Activated CD4-positive, alpha-beta memory T cell treated with anti-CD3 and anti-CD28 coated beads for 36 hours (primary cell): Measurements from ENCODE around the gene OXER1. TPM values are rescaled to one million over a fixed set of nuclear protein-coding genes. Genes with fewer than 3 reads are reported as not detected.
A peak's percentile ranks its signal among the peaks of the same experiment; 100 is the strongest.

Source experiments
- CTCF ChIA-PET: fragments of 350-600 bp; sonication (Branson Sonifier 250); formaldehyde crosslinking; loops from one replicate; lab custom pipeline; 2021; ENCODE audit warnings: antibody characterized with exemption, inconsistent platforms; lab: Charles Lee
- POLR2A ChIA-PET: fragments of 350-600 bp; sonication (Branson Sonifier 250); formaldehyde crosslinking; loops from one replicate; lab custom pipeline; 2021; ENCODE audit warnings: antibody characterized with exemption; lab: Charles Lee
- DNase-seq: peaks from one replicate; pipeline ENCODE4 v3.0.0-alpha.2; 2020
- H3K27ac Mint-ChIP-seq: one replicate; pipeline ENCODE4 v1.8.0; 2021; ENCODE audit warnings: mixed read lengths
- H3K27me3 Mint-ChIP-seq: one replicate; pipeline ENCODE4 v1.8.0; 2021; ENCODE audit warnings: mixed read lengths
- H3K36me3 Mint-ChIP-seq: one replicate; pipeline ENCODE4 v1.8.0; 2021; ENCODE audit warnings: mixed read lengths
- H3K4me1 Mint-ChIP-seq: one replicate; pipeline ENCODE4 v1.8.0; 2021; ENCODE audit warnings: low read depth, mixed read lengths
- H3K4me3 Mint-ChIP-seq: one replicate; pipeline ENCODE4 v1.8.0; 2021; ENCODE audit warnings: mild to moderate bottlenecking, mixed read lengths
- H3K9me3 Mint-ChIP-seq: one replicate; pipeline ENCODE4 v1.8.0; 2021; ENCODE audit warnings: mixed read lengths
- intact Hi-C: fragments of 100-400 bp; cut with micrococcal nuclease; formaldehyde crosslinking; loops from one replicate; pipeline ENCODE4 v1.15.1; 2023
- total RNA-seq, 2 experiments: library from RNA; stranded (reverse); gene quantifications; one replicate each; pipeline ENCODE4 v1.2.3, GENCODE V29; 2021

The OXER1 gene, protein sequence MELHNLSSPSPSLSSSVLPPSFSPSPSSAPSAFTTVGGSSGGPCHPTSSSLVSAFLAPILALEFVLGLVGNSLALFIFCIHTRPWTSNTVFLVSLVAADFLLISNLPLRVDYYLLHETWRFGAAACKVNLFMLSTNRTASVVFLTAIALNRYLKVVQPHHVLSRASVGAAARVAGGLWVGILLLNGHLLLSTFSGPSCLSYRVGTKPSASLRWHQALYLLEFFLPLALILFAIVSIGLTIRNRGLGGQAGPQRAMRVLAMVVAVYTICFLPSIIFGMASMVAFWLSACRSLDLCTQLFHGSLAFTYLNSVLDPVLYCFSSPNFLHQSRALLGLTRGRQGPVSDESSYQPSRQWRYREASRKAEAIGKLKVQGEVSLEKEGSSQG
- total RNA-seq, result not detected

DNA sequence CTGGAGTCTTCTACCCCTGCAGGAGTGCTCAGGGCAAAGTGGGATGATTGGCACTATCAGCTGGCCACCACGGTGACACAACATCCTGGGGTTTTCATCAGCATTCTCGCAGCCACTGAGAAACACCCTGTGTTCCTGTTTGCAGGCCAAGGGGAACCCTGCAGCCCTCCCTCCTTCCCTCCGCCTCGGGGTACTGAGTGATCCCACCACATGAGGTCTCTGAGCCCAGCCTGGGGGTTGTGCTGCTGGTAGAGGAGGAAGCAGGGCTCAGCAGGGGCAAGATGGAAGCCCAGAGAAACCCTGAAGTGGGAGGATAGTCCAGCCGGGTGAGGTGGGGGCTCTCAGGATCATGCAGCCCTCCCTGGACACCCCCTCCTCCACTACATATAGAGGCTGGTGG, at the start of gene OXER1:
Gene OXER1, minus strand, starts transcription at position 40 of the 400 bp plus-strand sequence. CDS start 73 bp downstream, outside the sequence.
- no peak for DNase-seq
- Mint-ChIP-seq H3K4me3 (no peak within 1 kb of the TSS), H3K9me3 (no peaks in the 10 kb centered on the region), H3K4me1 (no peaks in the 10 kb centered on the region), H3K36me3 (no peaks in the 10 kb centered on the region), H3K27me3 (no peaks in the 10 kb centered on the region), H3K27ac (no peak within 1 kb of the TSS)
- POLR2A ChIA-PET, result no interaction called here
- intact Hi-C loops, result no loop called here
- CTCF ChIA-PET, result no interaction called here

DNA sequence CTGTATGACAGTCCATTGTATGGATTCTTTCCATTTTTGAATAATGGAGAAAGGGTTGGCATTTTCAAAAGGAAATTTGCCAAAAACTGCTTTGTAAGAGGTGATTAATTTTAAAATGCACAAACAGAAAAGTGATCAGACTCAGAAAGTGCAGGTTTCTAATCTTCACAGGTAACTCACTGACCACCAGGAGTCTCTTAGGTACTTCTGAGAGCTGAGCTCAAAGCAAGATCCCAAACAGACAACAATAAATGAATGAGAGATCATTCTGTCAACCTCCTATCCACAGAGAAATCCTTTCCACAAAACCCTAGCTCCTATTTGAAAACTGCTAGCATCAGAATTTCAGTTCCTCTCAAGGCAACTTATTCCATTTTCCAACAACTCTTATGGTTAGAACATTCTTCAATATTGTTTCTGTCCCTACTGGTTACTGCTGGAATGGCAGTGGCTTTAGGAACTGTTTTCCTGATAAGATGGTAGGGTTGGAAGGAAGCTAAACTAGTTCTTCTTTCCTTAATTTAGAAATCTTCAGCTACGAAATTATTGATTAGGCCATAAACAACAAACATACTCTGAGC, 49.1 kb upstream of the OXER1 start:
- DNase-seq, result no peak
- ChIA-PET POLR2A (no interaction called here), CTCF (interaction anchor here (0.6 to 7.4 kb wide), 5 partner anchors 10 to 672 kb away, joined by 3 to 43 read pairs (median 3); no protein-coding TSS in a partner anchor)
- Mint-ChIP-seq H3K9me3 (no peaks in the 10 kb centered on the region), H3K27ac (peak overlapping the region; percentile 33), H3K4me1 (peaks cover 12% of the 10 kb centered on the region), H3K27me3 (peaks cover 1% of the 10 kb centered on the region), H3K4me3 (no peak overlapping the region), H3K36me3 (peaks cover 6% of the 10 kb centered on the region)
- intact Hi-C loops, result loop anchor here (5.0 kb wide), 1 partner anchor 246 kb away; the partner anchor contains the start of gene MTA3

DNA sequence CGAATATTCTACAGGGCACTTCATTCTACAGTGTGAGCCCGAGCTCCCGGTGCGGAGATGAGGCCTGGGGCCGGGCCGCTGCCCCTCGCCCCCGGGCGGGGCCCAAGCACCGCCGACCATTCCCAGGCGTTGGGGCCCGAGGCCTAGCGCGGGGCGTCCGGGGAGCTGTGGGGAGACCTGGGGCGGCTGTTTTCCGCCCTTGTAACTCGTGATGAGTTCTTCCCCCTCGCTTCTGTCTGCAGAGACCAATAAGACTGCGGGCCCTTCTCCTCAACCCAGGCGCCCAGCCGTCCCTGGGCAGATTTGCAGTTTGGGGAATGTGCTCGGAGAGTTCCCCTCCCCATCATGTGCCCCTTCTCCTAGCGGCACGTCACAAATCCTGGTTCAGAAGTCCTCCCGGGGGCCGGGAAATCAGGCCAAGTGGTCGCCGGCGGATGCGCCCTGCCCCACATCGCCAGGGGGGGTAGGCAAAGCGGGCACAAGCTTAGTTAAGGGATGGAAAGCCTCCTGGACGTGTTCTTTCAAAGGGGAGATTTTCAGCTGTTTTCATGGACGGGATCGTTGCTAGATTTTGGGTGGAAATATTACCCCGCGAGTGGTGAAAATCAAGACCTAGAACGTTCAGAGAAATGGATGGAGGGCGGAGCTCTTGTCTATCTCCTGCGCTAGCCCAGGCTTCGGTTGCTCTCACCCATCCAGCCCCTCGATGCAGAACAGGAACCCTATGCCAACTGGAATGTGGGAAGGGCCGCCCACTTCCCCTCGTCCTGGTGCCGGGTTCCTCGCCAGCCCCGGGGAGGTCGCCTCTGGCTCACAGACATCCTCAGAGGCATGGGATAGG, 47.3 kb upstream of the OXER1 start:
- Mint-ChIP-seq H3K27ac (peak overlapping the region; percentile 100), H3K36me3 (peaks cover 6% of the 10 kb centered on the region), H3K9me3 (no peaks in the 10 kb centered on the region), H3K4me1 (peaks cover 12% of the 10 kb centered on the region), H3K27me3 (peaks cover 1% of the 10 kb centered on the region), H3K4me3 (peak overlapping the region; percentile 95)
- ChIA-PET POLR2A (interaction anchor here (1.3 to 2.8 kb wide), 10 partner anchors 8 to 785 kb away, joined by 3 to 19 read pairs (median 6); partner anchors contain the start of genes HAAO, THADA and ZFP36L2), CTCF (interaction anchor here (0.6 to 7.4 kb wide), 6 partner anchors 15 to 317 kb away, joined by 3 to 43 read pairs (median 4); partner anchors contain the start of gene KCNG3)
- intact Hi-C loops, result loop anchor here (1.0 to 5.0 kb wide), 4 partner anchors 244 to 450 kb away; partner anchors contain the start of genes COX7A2L, MTA3 and ZFP36L2
- DNase-seq, result peak; percentile 58

DNA sequence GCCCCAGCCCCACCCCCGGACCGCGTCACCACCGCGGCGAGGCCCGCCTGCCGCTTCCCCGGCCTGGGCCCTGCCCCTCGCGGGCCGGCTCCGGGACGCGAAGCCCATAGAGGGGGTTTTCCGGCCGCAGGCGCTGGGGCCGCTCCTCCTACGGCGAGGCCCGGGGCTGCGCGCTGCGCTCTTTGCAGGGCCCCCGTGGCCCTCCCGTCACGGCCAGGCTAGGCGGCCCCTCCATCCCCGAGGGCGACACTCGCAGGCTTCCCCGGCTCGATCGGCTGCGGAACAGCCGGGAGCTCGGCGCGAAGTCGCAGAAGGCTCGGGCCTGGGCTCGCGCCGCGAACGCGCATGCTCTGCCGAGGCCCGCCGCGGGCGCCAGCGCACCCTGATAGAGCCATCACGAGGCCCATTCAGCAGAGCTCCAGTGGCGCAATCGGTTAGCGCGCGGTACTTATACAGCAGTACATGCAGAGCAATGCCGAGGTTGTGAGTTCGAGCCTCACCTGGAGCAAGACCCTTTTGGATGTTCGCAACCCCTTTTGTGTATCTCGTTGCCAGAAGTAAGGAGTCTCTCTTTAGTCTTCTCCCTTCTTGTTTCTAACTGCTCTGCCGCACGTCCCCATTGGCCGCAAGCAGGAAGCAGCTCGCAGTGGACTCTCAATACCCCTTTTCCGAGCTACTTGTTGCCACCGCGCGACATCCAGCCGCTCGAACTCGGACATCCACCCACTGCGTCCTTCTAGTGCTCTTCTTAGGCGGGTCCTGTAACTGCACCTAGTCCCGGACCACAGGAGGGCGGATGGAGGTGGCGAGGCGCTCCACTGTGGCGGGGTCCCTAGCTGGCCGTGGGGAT, 46.4 kb upstream of the OXER1 start:
- H3K9me3 Mint-ChIP-seq, result no peaks in the 10 kb centered on the region
- CTCF ChIA-PET, result interaction anchor here (0.6 to 7.4 kb wide), 5 partner anchors 16 to 147 kb away, joined by 3 to 43 read pairs (median 5); no protein-coding TSS in a partner anchor

DNA sequence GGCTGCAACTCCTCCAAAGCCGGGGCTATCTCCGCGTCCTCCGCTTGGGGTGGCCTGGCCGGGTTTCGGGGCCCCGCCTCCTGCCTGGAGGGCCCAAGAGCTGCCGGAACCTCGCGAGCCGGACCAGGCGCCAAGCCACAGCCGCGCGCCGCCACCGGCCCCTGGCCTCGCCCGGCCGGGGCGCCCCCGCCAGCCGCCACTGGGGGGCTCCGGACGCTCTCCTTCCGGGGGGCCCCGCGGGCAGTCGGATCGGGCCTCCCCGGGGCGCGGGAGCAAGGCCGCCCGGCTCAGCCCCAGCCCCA, 45.8 kb upstream of the OXER1 start:
- Mint-ChIP-seq H3K36me3 (peaks cover 6% of the 10 kb centered on the region), H3K27ac (peak overlapping the region; percentile 78), H3K9me3 (no peaks in the 10 kb centered on the region), H3K4me1 (peaks cover 12% of the 10 kb centered on the region), H3K27me3 (peaks cover 4% of the 10 kb centered on the region), H3K4me3 (peak overlapping the region; percentile 74)
- CTCF ChIA-PET, result interaction anchor here (1.4 to 7.4 kb wide), 3 partner anchors 15 to 147 kb away, joined by 4 to 43 read pairs (median 5); no protein-coding TSS in a partner anchor
- POLR2A ChIA-PET, result interaction anchor here (0.9 to 2.8 kb wide), 9 partner anchors 9 to 786 kb away, joined by 3 to 19 read pairs (median 4); partner anchors contain the start of genes HAAO and THADA
- DNase-seq, result peak; percentile 76
- intact Hi-C loops, result loop anchor here (1.0 to 5.0 kb wide), 4 partner anchors 242 to 448 kb away; partner anchors contain the start of genes COX7A2L, MTA3 and ZFP36L2

More for the DNA sequence above, 46.4 kb upstream of the OXER1 start:
- intact Hi-C loops, result loop anchor here (1.0 to 5.0 kb wide), 4 partner anchors 243 to 449 kb away; partner anchors contain the start of genes COX7A2L, MTA3 and ZFP36L2
- Mint-ChIP-seq H3K4me3 (peak overlapping the region; percentile 95), H3K36me3 (peaks cover 6% of the 10 kb centered on the region), H3K27me3 (peaks cover 4% of the 10 kb centered on the region), H3K4me1 (peaks cover 12% of the 10 kb centered on the region), H3K27ac (peak overlapping the region; percentile 100)
- POLR2A ChIA-PET, result interaction anchor here (0.9 to 2.8 kb wide), 13 partner anchors 9 to 786 kb away, joined by 3 to 19 read pairs (median 4); partner anchors contain the start of genes HAAO, THADA and ZFP36L2
- DNase-seq, result peak; percentile 97

DNA sequence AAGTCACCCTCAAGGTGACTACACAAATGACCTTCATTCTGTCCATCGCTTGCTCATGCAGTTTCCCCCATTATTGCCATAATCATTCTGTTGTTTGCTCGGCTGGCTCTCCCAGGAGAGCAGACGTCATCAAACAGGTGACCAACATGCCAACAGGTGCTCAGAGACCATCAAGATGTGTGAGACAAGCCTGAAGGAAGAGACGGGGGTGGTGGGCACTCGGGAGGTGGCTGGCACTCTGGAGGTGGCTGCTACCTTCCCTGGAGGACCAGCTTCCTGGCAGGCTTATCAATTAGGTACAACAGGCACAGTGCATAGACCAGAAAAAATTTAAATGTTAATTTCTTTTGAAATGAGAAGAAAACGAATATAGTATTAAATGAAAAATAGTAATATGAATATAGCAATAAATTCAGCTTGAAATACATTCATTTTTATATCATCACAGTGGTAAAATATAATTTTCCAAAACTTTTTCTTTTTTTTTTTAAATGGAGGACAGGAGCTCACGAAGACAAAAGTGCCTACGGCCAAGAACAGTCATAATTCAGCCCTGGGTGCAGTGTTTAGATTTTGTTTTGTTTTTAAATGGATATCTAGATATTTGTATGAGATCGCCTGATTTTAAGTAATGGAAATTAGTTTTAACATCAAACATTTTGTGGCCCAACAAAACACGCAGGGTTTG, 45.3 kb upstream of the OXER1 start:
- POLR2A ChIA-PET, result interaction anchor here (1.1 to 2.8 kb wide), 4 partner anchors 9 to 418 kb away, joined by 3 to 19 read pairs (median 6); partner anchors contain the start of gene HAAO
- peak overlapping the region; percentile 74 for H3K4me3 Mint-ChIP-seq
- peak overlapping the region; percentile 78 for H3K27ac Mint-ChIP-seq

DNA sequence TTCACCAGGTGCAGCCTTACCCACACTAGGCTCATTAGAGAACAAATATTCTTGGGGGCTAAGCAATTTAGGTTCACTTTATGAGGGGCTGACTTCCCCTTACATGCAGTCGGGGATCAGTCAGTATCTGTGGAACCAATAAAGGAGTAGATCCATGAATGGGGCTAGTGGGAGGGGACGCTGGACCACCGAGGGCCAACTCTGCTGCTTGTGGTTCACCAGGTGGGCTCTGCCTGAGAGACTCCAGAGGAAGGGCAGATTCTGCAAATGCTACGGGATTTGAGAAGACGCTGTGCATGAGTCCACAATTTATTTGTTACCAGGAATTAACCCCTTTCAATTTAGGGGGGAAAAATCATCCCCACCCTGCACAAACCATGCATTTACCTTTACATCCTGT, 44.4 kb upstream of the OXER1 start:
- H3K27ac Mint-ChIP-seq, result no peak overlapping the region
- ChIA-PET CTCF (no interaction called here), POLR2A (no interaction called here)
- peaks cover 12% of the 10 kb centered on the region for H3K4me1 Mint-ChIP-seq
- peaks cover 4% of the 10 kb centered on the region for H3K27me3 Mint-ChIP-seq
- DNase-seq, result no peak
- no peaks in the 10 kb centered on the region for H3K9me3 Mint-ChIP-seq
- intact Hi-C loops, result no loop called here
- H3K4me3 Mint-ChIP-seq, result peak overlapping the region; percentile 32
- peaks cover 6% of the 10 kb centered on the region for H3K36me3 Mint-ChIP-seq

More for the DNA sequence above, 45.3 kb upstream of the OXER1 start:
- H3K9me3 Mint-ChIP-seq, result no peaks in the 10 kb centered on the region
- peaks cover 4% of the 10 kb centered on the region for H3K27me3 Mint-ChIP-seq
- CTCF ChIA-PET, result interaction anchor here (7.4 kb wide), 1 partner anchor 20 kb away, joined by 43 read pairs; no protein-coding TSS in a partner anchor
- intact Hi-C loops, result no loop called here
- H3K4me1 Mint-ChIP-seq, result peaks cover 12% of the 10 kb centered on the region
- peaks cover 6% of the 10 kb centered on the region for H3K36me3 Mint-ChIP-seq
- DNase-seq, result no peak

DNA sequence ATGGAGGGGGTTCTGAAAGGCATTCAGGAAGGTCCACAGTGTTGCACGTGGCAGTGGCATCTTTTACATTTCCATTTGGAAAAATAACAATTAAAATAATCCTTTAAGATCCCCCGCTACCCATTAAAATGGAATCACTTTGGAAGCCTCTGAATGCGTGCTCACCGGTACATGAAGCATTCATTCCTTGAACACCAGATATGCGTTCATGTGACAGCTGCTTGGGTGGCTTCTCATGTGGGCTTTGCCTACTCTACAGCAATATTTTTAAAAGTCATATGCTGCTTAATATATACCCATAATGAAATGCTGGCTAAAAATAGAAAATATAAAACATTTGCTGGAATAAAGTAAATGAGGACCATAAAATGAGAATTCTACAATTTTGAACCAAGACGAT, 42.9 kb upstream of the OXER1 start:
- H3K27ac Mint-ChIP-seq, result no peak overlapping the region
- POLR2A ChIA-PET, result no interaction called here
- H3K27me3 Mint-ChIP-seq, result peaks cover 12% of the 10 kb centered on the region
- H3K36me3 Mint-ChIP-seq, result peaks cover 5% of the 10 kb centered on the region
- intact Hi-C loops, result no loop called here
- CTCF ChIA-PET, result no interaction called here
- H3K4me1 Mint-ChIP-seq, result peaks cover 9% of the 10 kb centered on the region
- no peaks in the 10 kb centered on the region for H3K9me3 Mint-ChIP-seq
- DNase-seq, result no peak
- no peak overlapping the region for H3K4me3 Mint-ChIP-seq

DNA sequence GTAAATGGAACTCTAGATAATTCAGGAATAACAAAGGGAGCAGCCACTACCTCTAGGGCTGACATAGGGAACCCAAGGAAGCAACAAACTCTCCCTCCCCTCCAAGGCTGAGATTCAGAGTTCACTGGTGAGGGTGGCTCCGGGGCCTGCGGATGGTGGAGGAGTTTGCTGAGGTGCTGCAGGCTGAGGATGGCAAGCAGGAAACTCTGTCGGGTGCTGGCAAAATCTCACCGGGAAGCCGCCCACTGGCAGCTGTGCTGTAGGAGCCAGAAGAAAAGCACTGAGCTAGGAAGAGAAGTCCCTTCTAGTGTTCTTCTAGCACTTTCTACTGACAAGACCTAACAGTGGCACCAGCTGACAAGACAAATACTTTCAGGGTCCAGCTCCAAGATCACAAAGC, 41.0 kb upstream of the OXER1 start:
- ChIA-PET POLR2A (no interaction called here), CTCF (no interaction called here)
- peaks cover 4% of the 10 kb centered on the region for H3K4me1 Mint-ChIP-seq
- no peaks in the 10 kb centered on the region for H3K9me3 Mint-ChIP-seq
- no peak for DNase-seq
- no peak overlapping the region for H3K4me3 Mint-ChIP-seq
- H3K27ac Mint-ChIP-seq, result no peak overlapping the region
- H3K27me3 Mint-ChIP-seq, result peaks cover 14% of the 10 kb centered on the region
- no peaks in the 10 kb centered on the region for H3K36me3 Mint-ChIP-seq
- intact Hi-C loops, result no loop called here

DNA sequence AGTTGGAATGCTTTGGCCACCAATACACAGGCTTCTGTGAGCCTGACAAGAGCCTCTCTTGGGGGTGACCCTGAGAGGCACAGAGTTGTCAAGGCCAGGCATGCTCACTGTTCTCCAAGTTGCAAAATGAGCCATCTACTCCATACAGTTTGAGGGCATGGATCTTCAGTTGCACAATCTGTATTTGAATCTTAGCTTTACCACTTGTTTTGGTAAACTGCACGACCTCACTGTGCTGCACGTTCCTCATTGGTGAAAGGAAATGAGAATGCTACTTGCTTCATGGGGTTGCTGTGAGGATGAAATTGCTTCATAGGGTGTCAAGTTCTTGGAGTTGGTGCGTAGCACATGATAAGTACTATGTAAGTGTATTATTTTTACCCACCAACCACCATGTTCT, 40.4 kb upstream of the OXER1 start:
- Mint-ChIP-seq H3K9me3 (no peaks in the 10 kb centered on the region), H3K36me3 (no peaks in the 10 kb centered on the region), H3K4me3 (no peak overlapping the region), H3K27ac (no peak overlapping the region), H3K4me1 (peaks cover 4% of the 10 kb centered on the region), H3K27me3 (peaks cover 14% of the 10 kb centered on the region)
- CTCF ChIA-PET, result no interaction called here
- DNase-seq, result no peak
- intact Hi-C loops, result no loop called here
- POLR2A ChIA-PET, result no interaction called here
